GM19351 (cell line): ENCODE measurements around the gene LEFTY1.
"Not testable (repeated sequence)": the region's sequence is repeated elsewhere in the genome, so short reads cannot be mapped to it uniquely, and the experiment has no call there.

Experiments used
- ATAC-seq: cut with Tn5 transposase; IDR thresholded peaks from one replicate; pipeline ENCODE4 v1.9.1; 2021; ENCODE audit warnings: mild to moderate bottlenecking, moderate library complexity; ENCODE audit not compliant: unreplicated experiment

Gene LEFTY1

DNA sequence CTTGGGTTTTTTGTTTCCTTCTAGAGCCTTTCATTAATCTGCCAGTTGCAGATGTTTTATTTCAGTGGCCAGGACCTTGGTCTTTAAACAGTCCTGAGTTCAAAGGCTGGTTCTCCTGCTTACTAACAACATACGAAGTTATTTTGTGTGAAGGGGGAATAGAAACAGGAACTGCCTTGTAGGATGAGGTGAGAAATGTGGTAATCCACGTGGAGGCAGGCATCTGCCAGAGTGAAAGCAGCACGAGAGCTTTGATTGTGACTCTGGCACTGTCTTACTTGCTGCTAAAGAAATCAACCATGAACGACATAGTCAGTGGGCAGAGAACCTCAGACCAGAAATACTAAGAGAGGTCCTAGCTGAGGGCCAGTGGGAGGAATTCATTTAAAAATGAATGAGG, 37.1 kb downstream of the LEFTY1 start:
- ATAC-seq: peak; percentile 53

DNA sequence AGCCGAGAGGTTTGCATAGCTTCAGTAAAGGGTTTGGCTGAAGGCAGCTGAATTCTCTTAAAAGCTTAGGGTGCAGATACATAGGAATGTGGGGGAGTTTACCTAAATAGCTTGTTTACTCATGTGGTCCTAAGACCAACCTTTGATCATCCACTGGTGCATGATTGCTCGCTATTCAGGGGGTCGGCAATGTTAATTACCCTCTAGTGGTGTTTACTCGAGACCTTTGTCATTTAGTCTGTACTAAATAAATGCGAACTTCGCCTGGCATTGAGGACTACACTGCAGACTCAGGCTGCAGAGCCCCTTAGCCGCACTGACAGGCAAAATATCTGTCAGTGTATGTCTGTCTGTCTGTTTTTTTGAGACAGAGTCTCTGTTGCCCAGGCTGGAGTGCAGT, 38.6 kb downstream of the LEFTY1 start:
- no peak for ATAC-seq

- ATAC-seq: no peak
Observed at GRCh38 chr1:225849925-225850324, 39.0 kb downstream of the LEFTY1 start.

GRCh38 chr1:225848030-225848955, 40.7 kb downstream of the LEFTY1 start:
- peak; percentile 79 for ATAC-seq

- peak; percentile 5 for ATAC-seq
Observed at GRCh38 chr1:225847610-225848009, 41.3 kb downstream of the LEFTY1 start.

- ATAC-seq: no peak
Observed at GRCh38 chr1:225846331-225847310, 42.3 kb downstream of the LEFTY1 start.

DNA sequence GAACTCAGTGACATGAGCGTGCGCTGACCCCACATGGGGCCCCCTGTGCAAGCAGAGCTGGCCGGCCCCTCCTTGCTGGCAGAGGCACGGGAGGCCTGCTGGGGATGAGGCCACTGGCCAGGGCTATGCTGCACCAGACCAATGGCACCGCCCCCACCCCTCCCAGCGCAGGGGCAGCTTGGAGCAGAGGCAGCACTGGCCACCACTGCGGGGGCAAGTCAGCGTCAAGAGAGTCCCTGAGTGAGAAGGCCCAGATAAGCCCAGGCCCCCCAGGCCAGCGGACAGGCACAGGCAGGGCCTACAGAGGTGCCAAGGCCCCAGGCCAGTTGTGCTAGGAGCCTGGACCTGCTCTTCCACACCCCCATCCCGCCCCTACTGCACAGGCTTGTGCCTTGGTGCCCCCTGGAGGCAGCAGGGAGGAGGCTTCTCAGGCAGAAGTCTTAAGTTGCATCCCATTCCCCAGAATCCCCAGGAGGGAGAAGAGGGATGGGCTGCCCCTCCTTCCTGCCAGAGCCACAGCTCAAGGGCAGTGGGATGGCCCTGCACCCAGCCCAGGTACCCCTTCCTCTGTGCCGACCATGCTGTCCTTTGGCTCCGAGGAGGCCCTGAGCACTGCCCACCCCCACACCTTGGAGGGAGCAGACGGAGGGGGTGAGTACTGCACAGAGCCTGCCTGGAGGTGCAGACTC, 43.2 kb downstream of the LEFTY1 start:
- no peak for ATAC-seq

- no peak for ATAC-seq
Observed at GRCh38 chr1:225845097-225845496, 43.8 kb downstream of the LEFTY1 start.

GRCh38 chr1:225844236-225845061, 44.5 kb downstream of the LEFTY1 start:
- no peak for ATAC-seq

DNA sequence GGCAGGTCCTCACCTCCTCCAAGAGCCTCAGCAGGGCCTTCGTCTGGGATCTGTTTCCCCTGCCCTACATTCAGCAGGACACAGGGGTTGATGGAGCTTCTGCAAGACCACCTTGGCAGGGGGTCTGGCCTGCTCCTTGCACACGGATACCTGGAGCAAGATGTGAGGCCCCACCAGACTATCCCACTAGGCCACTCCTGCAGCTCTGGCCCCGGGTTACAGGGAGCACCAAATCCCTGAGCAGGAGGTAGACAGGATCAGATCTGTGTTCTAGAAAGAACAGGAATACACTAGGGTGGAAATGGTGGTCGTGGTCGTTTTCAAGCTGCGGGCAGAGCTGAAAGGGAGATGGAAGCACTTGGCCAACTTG, 45.5 kb downstream of the LEFTY1 start:
- no peak for ATAC-seq

GRCh38 chr1:225842788-225843425, 46.0 kb downstream of the LEFTY1 start:
- no peak for ATAC-seq

DNA sequence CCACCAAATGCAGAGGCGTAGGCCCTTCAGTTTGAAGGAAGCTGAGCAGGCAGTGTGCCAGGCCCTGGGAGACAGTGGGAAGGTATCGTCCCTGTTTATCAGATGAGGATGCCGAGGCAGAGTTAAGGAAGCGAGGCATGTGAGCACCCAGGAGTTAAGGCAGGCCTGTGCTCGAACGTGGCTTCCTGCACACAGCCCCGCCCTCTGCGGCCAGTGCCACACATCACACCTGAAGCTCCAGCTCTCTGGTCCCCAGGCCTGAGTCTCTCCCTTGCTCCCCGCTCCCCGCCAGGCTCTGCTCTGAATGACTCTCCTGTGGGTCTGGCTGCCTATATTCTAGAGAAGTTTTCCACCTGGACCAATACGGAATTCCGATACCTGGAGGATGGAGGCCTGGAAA, 46.9 kb downstream of the LEFTY1 start:
- ATAC-seq: no peak

GRCh38 chr1:225840713-225841112, 48.2 kb downstream of the LEFTY1 start:
- ATAC-seq: no peak

GRCh38 chr1:225840223-225840610, 48.7 kb downstream of the LEFTY1 start:
- no peak for ATAC-seq

- no peak for ATAC-seq
Observed at GRCh38 chr1:225838793-225839192, 50.2 kb downstream of the LEFTY1 start.

GRCh38 chr1:225836296-225836695, 52.6 kb downstream of the LEFTY1 start:
- not testable (repeated sequence) for ATAC-seq
